Cardiac fibroblast (primary cell): ENCODE measurements around the gene TMA16.
"Not testable (repeated sequence)": the region's sequence is repeated elsewhere in the genome, so short reads cannot be mapped to it uniquely, and the experiment has no call there.

Experiments
- DNase-seq, 2 donors: peaks; one replicate each; pipeline versions ENCODE4 v3.0.0 to v3.0.0-alpha.2; 2010; ENCODE audit warnings: low read depth in 2 of 2
- H3K4me3 ChIP-seq, 2 donors: replicated peaks in 1 of 2; 1 replicate in 1 of 2; 2 replicates in 1 of 2; pipeline ENCODE4 v1.5.1; 2011; ENCODE audit warnings: low read depth in 2 of 2, low read length in 2 of 2, mild to moderate bottlenecking in 2 of 2, moderate library complexity in 1 of 2
- TF ChIP-seq, protein P1 (sequence below): IDR thresholded peaks from one replicate; pipeline ENCODE4 v1.5.1; 2011; ENCODE audit warnings: low read depth, mild to moderate bottlenecking, low read length, inconsistent platforms

The TMA16 gene

DNA sequence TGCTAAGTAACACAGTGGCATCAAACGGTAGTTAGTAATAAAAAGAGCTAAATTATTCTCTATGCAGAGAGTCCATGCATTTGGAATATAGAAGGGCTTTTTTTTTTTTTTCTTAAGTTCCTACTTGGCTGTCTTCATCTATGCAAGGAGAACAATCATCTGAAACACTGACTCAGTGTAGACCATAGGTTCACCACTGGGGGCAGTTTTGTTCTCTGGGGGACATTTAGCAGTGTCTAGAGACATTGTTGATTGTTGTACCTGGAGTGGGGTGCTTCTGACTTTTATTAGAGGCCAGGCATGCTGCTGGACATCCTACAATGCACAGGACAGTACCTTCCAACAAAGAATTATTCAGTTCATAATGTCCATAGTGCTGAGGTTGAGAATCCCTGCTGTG, 41.2 kb downstream of the TMA16 start:
- no peak for DNase-seq
- TF ChIP-seq, protein P1, sequence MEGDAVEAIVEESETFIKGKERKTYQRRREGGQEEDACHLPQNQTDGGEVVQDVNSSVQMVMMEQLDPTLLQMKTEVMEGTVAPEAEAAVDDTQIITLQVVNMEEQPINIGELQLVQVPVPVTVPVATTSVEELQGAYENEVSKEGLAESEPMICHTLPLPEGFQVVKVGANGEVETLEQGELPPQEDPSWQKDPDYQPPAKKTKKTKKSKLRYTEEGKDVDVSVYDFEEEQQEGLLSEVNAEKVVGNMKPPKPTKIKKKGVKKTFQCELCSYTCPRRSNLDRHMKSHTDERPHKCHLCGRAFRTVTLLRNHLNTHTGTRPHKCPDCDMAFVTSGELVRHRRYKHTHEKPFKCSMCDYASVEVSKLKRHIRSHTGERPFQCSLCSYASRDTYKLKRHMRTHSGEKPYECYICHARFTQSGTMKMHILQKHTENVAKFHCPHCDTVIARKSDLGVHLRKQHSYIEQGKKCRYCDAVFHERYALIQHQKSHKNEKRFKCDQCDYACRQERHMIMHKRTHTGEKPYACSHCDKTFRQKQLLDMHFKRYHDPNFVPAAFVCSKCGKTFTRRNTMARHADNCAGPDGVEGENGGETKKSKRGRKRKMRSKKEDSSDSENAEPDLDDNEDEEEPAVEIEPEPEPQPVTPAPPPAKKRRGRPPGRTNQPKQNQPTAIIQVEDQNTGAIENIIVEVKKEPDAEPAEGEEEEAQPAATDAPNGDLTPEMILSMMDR, result no peak
- H3K4me3 ChIP-seq, result no peak overlapping the region

DNA sequence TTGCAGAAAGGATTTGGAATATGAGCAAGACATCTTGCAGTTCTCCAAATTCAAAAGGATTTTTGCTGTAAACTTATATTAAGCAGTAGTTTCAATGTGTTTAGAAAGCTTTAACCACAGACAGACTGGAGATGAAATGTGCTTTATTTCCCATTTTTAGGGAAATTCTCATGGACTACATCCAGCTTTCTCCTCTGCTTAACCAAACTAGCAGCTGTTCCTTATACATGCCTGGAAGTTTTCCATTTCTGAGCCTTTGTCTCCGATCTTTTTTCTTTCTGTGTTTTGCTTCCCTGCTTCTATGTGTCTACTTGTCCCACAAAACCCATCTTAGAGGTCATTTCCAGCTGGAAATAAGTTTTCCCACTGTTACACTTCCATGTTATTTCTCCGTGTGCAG, 41.6 kb downstream of the TMA16 start:
- no peak for DNase-seq
- TF ChIP-seq, protein P1, result no peak
- H3K4me3 ChIP-seq, result no peak overlapping the region

DNA sequence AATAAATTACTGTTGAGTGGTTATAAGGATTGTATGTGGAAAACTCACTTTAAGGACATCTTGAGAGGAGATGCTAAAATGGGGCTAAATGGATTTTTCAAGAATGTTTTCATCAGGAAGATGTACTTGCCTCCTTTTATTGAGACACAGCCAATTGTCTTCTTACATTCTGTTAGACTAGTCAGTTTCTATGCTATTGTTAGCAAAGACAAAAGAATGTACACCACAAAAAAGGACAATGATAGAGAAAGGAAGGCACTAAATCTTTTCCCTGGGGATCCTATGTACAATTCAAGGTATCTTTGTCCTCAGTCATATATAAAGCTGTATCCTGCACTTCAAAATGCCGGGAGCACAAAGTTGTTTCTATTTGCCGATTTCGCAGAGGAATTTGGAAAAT, 42.6 kb downstream of the TMA16 start:
- no peak for DNase-seq
- TF ChIP-seq, protein P1, result no peak
- H3K4me3 ChIP-seq, result no peak overlapping the region

DNA sequence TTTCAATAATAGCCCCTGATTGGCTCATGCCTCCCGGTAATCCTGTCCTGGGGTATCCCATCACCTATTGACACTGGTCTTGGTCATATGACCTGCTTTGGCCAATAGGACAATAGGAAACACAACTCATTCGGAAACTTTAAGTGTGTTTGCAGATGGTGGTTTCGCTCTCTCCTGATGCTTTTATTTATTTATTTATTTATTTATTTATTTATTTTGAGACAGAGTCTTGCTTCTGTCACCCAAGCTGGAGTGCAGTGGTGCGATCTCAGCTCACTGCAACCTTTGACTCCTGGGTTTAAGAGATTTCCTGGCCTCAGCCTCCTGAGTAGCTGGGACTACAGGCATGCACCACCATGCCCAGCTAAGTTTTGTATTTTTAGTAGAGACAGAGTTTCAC, 44.3 kb downstream of the TMA16 start:
- not testable (repeated sequence) for DNase-seq, H3K4me3 ChIP-seq

DNA sequence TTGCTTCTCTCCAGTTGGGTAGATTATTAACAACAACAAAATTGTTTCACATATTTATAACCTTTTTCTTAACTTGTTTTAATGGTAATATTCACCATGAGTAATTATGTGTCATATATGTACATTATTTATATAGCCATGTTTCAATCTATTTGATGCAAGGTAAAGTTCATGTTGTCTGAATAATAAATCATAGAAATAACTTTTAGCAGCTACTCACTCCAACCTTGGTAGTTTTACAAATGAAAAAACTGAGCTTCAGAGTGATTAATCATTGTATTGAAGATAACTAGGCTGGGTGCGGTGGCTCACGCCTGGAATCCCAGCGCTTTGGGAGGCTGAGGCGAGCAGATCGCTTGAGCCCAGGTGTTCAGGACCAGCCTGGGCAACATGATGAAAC, 46.0 kb downstream of the TMA16 start:
- no peak for DNase-seq
- TF ChIP-seq, protein P1, result no peak
- H3K4me3 ChIP-seq, result no peak overlapping the region

DNA sequence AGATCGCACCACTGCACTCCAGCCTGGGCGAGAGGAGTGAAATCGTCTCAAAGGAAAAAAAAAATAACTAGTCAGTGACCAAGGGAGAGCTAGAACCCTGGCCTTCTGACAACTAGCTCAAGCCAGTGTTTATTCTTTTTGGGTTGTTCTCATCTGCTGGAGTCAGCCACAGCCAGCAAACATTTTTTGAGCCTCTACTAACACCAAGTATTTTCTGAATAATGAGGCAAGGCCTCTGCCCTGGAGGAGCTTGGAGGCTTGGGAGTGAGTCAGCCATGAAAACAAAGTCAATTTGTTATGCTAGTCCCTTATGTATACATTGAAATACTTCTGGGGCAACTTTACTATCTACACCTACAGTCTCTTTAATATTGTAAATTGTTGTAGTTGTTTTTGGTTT, 46.5 kb downstream of the TMA16 start:
- TF ChIP-seq, protein P1, result no peak
- H3K4me3 ChIP-seq, result no peak overlapping the region
- peak; percentile 29 to 86 for DNase-seq

DNA sequence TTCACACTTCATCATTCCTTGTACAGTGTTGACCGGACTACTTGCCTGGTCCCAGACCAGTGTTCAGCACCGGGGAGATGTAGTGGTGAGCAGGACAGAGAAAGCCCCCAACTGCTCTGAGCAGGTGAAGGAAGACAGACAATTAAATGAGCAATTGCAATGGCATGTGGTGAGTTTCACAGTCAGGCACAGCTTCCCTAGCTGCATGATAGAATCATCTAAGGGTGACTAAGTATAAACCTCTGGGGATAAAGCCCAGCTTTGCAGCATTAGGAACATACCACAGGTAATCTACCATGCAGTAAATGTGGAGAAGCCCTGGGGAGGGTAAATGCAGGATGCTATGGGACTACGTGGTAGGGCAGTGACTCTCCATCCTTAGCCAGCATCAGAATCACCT, 47.8 kb downstream of the TMA16 start:
- DNase-seq, result peak in 1 of 2 donors; percentile 77
- TF ChIP-seq, protein P1, result no peak
- no peak overlapping the region for H3K4me3 ChIP-seq
